HG02588 (cell line): Measurements from ENCODE around the gene PDSS2.
"Not testable (repeated sequence)": the region's sequence is repeated elsewhere in the genome, so short reads cannot be mapped to it uniquely, and the experiment has no call there.

Experiments
- ATAC-seq: cut with Tn5 transposase; IDR thresholded peaks from one replicate; pipeline ENCODE4 v1.9.1; 2021; ENCODE audit warnings: mild to moderate bottlenecking, moderate library complexity; ENCODE audit not compliant: unreplicated experiment

The PDSS2 gene

DNA sequence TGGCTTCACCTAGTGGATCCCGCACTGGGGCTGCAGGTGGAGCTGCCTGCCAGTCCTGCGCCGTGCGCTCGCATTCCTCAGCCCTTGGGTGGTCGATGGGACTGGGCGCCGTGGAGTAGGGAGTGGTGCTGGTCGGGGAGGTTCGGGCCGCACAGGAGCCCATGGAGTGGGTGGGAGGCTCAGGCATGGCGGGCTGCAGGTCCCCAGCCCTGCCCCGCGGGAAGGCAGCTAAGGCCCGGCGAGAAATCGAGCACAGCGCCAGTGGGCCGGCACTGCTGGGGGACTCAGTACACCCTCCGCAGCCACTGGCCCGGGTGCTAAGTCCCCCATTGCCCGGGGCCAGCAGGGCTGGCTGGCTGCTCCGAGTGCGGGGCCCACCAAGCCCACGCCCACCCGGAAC is 95.2 kb downstream of the PDSS2 start:
- ATAC-seq: not testable (repeated sequence)

DNA sequence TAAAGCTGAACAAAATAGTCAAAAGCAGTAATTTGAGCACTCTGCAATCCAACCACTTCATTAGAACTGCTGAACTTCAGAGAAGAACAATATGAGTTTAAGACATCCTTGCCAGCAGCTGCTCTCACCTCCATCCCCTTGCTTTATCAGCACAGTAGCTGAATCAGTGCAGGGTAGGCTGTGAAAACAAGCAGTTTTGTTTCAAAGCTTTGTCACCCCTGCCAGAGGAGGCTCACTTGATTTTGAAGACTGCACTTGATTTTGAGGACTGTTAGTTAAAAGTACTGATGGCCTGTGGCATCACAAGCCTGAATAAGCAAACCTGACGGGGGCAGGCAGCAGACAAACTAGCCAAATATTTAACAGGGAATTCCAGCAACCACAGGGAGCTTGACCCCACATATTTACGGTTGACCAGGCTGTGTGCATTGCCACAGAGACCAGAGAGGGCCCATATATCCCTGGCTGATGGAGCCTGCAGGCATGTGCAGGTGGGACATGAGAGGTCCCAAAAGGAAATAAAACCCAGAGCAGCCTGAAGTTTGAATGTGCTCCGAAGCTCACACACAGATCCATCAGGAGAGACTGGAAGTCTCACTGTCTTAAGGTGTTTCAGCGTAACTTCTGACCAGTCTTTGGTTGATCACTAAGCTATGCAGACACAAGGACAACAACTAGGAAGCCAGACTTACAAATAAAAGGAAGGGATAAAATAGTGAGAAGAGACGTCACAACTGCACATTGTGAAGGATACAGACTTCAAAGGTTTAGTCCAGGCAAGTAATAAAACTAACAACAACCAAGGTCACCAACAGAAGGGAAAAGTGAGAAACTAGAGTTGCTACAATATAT is 97.4 kb downstream of the PDSS2 start:
- ATAC-seq: no peak

DNA sequence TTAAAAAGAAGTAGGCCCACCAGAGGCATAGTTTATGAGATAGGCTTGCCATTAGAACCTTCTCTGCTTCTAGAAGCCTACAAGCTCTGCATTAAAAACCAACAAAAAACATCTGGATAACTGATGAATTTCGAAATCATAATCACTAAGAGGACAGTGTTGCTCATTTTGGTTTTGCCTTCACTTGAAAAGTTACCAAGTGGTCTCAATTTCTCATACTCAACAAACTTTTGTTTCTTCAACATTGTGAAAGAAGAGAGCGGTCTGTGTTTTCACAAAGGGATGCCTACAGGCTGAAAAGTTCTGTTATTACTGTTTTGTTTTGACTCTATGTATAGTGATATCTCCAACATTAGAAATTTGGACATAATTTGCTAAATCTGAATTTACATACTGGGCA is 98.9 kb downstream of the PDSS2 start:
- no peak for ATAC-seq

DNA sequence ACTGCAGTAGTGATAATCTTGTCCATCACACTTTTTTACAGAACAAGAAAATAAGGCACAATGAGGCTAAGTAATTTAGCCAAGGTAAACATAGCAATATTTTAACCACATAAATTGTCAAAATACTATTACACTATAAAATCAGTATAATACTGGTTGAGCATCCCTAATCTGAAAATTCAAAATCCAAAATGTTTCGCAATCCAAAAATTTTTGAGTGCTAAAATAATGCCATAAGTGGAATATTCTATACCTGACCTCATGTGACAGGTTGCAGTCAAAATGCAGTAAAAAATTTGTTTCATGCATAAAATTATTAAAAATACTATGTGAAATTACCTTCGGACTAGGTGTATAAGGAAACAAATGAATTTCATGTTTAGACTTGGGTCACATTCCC is 101.5 kb downstream of the PDSS2 start:
- no peak for ATAC-seq

DNA sequence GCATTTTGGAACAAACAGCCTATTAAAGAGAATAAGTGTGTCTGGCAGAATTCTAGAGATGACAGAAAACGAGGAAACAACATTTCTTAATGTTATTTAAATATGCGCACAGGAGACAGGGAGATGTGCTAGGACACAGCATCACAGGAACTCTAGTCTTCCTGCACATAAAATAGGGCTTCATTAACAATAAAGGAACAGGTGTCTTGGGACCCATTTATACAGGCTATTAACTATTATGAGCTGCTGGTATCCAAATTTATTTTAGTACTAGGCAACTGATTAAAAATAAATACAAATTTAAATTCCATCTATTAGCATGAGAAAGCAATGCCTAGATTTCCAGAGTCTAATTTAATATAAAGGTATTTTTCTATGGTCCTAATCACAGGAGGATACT is 102.3 kb downstream of the PDSS2 start:
- no peak for ATAC-seq

DNA sequence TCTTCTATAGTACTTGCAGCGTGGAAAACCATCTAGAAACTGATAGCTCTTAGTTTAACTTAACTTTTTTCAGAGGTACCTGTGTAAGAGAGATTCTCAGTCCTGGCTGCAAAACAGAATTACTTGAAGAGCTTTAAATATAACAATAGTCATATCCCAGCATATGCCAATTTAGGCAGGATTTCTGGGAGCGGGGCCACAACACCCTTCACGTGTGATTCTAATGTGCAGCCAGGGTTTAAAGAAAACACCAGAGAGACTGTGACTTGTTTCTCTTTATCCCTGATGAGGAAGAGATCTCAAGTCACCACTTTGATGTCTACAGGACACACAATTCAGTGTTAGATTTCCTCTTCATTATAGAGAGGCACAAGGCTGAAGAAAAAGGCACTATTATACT is 103.7 kb downstream of the PDSS2 start:
- ATAC-seq: no peak

DNA sequence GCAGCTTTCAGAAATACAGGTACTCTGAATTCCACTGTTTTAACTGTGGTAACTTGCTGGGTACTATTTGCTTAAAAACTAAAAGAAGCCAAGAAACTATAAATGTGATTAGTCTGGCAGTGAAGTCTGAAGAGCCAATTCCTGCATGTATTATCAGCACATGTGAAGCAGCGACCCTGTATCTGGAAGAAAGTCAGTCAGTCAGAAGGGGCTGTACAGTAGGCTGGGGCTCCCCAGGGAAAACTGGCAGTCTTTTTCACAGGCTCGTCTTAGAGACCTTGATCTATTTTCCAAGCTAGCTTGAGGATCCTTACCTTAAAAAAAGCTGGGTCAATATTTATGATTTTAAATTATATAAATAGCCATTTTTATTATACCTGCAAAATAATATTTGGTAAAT is 104.9 kb downstream of the PDSS2 start:
- ATAC-seq: no peak

DNA sequence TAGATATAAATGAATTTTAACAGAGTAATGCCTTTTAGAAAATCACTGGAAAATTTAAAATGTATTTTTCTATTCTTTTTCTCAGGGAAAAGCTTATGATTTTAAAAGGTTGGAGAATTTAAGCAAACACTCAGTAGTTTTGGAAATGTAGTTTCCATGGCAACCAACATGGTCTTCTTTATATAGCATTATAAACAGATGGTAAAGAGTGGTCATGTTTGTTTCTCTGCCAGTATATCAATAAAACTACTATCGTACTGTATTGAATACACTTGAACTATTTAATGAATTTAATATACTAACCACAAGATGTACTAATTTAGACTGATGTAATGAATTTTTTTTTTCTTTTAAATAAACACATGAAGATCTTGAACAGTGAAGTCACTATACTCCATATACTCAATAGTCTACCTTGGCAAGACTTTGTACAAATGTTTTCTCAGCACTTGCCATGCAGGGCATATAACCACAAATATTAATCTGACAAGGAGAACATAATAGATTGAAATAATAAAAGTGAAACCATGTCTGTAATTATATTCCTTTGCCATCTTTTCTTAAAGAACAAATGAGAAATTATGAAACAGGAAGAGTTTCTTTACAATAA is 105.5 kb downstream of the PDSS2 start:
- no peak for ATAC-seq

DNA sequence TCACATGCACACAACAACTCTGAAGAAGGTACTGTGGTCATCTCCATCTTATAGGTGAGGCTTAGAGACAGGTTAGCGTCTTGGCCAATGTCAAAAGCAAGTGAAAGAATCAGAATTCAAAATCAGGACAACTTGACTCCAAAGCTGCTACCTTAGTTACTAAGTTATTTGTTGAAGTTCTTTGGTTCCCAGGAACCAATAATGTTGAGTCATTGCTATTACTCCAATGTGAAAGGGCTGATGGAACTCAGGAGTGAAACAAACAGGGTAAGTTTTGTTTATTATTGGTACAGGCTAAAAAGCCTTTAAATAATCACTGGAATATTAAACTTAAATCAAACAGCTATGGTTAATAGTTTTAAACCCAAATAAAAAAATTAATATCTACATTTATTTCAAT is 111.1 kb downstream of the PDSS2 start:
- no peak for ATAC-seq

DNA sequence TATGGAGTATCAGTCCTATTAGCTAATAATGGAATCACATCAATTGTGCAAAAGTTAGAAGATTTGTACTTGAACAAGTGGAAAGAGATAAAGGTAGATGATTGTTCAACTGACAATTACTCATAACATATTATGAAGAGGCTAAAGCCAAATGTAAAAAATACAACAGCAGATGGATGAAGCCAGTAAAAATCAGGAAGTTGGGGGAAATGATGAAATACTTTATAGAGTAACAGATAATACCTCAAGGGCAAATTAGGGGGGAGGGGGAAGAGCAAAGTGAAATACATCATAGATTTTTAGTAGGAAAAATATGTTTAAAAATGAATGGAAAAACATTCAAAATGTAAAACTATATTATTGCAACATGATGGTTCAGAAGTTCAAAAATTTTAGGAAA is 114.0 kb downstream of the PDSS2 start:
- ATAC-seq: no peak

DNA sequence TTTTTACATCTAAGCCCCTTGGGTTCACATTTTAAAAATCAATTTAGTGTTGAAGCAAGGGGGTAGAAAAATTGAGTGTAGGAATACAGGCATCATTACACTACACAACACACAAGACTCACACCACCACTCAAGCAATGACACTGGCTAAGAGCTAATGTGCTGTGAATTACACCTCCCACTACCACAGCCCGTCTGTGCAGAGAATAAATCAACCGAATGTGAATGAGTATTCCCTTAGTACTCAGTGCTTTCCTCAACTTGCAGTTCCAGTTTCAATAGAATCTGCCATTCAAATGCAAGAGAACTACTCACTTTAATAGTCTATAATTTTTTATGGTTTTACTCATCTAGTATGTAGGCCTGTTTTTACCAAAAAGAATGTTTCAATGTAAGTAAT is 114.4 kb downstream of the PDSS2 start:
- ATAC-seq: no peak

DNA sequence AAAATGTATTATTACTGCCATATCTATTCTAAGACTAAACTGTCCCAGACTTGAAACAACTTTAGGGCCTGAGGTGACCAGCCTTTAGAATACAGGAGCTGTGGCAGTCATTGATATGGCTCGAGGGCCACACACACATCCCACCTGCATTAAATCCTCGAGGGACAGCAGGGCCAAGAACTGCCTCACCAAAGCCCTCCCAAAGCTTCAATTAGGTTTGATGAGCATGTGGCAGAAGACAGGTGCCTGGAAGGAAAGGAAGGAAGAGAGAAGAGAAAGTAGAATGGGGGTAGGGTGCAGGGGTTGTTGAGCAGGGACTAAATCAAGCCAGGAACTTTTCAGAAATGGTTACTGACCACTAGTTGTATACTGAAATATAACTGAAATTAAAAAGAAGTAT is 115.0 kb downstream of the PDSS2 start:
- ATAC-seq: no peak

DNA sequence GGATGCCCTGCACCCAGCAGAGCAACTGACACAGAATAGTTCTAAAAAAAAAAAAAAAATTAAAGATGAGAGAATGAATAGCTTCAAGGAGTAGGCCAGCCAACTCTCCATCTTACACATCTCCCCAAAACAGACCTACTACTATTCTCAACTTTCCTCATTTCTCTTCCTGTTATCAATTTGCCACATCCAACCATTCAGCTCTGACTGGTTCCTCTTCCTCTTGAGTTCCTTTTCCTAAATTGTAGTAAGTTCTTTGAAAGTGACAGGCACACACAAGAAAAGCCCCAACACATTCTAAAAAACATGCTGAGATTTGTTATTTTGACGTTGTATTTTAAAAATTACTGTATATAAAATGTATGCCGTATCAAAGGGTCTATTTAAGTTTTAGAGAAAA is 117.2 kb downstream of the PDSS2 start:
- ATAC-seq: no peak

DNA sequence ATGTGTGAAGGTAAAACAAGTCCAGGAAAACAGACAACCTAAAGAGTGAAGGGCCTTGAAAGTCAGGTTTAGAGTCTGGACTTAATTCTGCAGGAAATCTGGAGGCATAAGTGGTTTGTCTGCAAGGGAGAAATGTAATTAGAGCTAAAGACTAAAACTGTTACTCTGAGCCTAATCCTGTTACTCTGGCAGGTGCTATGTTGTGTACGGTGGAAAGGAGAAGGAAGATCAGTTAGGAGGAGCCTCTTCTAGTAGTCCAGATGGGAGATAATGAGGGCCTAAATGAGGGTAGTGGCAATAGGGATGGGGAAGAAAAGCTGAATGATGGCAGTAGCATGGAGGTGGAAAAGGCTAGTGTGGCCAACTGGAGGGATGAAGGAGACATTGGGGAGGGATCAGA is 118.5 kb downstream of the PDSS2 start:
- no peak for ATAC-seq

DNA sequence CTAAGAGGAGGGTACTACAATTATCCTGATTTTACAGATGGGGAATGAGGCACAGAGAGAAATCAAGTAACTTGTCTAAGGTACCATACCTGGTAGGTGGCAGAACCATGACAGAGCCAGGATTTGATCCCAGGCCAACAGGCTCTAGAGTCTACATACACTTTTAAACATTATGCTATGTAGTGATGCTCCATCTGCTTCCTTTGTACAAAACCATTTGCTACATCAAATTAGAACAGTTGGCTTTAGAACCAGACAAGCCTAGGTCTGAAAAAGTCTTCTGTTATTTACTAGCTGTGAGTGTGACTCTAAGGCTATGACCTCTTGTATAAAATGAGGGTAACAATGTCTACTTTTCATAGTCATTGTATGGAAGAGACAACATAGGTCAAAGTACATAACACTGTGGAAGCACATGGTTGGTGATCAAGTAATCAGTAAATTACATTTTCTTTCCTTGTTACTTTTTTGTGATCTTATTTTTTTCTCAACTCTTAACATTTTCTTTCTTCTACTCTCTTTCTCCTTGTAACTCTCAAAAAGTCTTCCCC is 122.1 kb downstream of the PDSS2 start:
- ATAC-seq: no peak

DNA sequence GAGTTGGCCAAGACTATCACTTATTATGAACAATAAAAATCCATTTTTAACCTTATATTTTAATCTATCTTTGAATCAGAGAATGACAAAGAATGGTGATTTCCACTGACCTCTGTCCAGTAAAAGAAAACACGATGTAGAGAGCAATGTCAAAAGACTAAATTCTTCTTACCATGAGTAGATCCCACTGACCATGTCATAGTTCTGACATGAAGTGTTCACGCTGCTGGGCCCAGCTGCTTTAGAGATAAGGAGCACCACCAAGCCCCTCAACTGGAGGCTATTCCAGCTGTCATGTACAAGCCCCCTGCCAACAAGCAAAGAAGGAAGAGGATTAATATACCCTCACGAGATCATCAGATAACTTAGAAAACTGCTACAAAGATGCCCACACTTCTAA is 125.3 kb downstream of the PDSS2 start:
- no peak for ATAC-seq

DNA sequence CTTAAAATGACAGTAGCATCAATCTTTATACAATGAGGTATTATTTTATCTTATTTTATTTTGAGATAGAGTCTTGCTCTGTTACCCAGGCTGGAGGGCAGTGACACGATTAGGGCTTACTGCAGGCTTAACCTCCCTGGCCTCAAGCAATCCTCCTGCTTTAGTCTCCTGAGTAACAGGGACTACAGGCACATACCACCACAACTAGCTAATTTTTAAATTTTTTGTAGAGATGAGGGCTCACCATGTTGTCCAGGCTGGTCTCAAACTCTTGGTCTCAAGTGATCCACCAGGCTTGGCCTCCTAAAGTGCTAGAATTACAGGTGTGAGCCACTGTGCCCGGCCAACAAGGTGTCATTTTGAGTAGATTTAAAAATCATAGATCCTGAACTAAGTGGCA is 125.9 kb downstream of the PDSS2 start:
- no peak for ATAC-seq

DNA sequence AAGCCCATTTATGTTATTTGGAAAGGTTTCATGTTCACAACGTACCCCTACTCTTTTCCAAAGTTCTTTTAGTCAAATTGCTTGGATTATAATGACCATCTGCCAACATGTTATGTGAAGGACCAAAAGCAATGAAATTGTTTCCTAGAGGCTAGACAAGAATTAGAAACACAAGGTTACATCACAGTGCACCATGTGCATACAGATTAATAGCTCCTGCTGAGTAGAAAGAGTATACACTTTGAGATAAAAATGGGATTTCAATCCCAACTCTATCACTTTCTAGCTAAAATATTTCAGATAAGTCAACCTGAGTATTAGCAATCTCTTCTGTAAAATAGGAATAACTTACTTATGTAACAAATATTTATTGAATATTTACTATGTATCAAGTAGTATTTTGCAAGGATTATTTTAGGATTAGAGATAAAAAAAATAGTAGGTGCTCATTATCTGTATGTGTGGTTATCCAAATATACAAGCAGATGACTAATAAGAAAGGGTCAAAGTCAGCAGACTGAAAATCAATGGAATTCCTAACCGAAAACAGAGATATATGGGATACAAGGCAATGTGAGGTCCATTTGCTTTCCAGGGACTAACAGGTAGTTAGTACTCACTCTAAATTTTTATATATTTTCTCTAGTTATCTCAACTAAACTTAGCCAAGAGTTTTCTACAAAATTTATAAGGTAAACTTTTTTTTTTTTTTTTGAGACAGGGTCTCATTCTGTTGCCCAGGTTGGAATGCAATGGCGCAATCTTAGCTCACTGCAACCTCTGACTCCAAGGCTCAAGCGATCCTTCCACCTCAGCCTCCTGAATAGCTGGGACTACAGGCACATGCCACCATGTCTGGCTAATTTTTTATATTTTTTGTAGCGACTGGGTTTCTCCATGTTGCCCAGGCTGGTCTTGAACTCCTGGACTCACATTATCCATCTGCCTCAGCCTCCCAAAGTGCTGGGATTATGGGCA is 127.7 kb downstream of the PDSS2 start:
- no peak for ATAC-seq

DNA sequence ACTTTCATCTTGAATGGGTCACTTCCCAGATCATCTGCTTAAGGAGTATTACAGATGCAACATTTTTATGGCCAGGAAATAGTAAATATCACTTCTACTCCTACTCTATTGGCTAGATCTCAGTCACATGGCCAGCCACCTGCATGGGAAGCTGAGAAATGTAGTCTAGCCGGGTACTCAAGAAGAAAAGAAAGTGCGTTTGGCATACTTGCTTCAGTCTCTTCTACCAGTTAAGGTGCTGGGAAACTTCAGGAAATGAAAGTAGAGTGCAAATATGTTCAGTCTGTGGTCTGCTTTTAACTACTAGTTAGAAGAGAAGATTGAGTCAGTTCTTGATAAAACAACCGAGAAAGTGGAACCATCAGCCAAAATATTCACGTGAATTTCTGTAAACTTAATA is 129.2 kb downstream of the PDSS2 start:
- ATAC-seq: peak; percentile 100

DNA sequence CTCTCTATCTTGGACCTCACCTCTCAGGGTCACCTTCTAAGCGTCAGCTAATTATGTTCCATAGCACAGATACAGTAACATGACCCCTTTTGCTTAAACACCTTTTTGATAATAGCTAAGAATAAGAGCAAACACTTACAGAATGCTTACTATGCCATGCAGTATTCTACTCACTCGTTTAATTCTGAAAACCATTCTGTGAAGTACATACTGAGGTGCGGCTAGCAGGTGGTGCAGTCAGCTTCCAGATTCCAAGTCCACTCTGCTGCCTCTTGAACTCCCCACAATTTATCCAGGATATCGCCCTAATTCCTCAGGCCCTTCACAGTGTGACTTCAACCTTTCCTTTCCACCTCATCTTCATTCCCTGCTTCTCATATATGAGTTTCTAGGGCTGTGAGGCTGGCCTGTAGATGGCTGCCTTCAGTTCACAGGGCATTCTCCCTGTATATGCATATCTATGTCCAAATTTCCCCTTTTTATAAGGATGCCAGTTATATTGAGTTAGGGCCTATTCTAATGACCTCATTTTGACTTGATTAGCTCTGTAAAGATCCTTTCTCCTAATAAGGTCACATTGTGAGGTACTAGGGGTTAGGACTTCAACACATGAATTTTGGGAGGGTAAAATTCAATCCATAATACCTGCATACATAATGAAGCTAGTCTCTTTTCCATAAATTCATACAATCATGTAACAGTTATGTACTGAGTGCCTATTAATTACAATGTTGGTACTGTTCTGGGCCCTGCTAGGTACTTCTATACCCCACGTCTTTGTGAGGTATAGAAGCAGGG is 130.1 kb downstream of the PDSS2 start:
- ATAC-seq: no peak
